Uterus (tissue), 2 donors: ENCODE data around the gene FBXO46.

Experiments used
- CTCF ChIP-seq, 4 experiments: fragments of 200-600 bp in 2 of 4; fragments of 450-650 bp in 2 of 4; sonication (generic) in 2 of 4; IDR thresholded peaks; one replicate each; pipeline ENCODE4 v1.5.1; 2016 to 2019; ENCODE audit warnings: antibody characterized with exemption in 4 of 4, mild to moderate bottlenecking in 2 of 4, moderate library complexity in 1 of 4
- POLR2A ChIP-seq, 2 donors: fragments of 450-650 bp; IDR thresholded peaks; one replicate each; pipeline ENCODE4 v1.6.1; 2016; ENCODE audit warnings: antibody characterized with exemption in 2 of 2, mild to moderate bottlenecking in 1 of 2, moderate library complexity in 1 of 2

- TF ChIP-seq CTCF (IDR thresholded peaks at IDR 0.05), result no peak
- TF ChIP-seq POLR2A (IDR thresholded peaks at IDR 0.05), result no peak
Measured at GRCh38 chr19:45763691-45764294, 33.1 kb upstream of the FBXO46 start.
